Liver (tissue), 3 donors: Measurements from ENCODE around the gene FAM193A.

Experiments used
- CTCF ChIP-seq: fragments of 150-350 bp; IDR thresholded peaks from 2 replicates; pipeline ENCODE4 v1.5.1; 2017; ENCODE audit warnings: improper control_type of control experiment, low read depth, low read length; ENCODE audit not compliant: missing input control
- GABPA ChIP-seq, 2 donors: IDR thresholded peaks in 1 of 2; conservative IDR thresholded peaks in 1 of 2; 2 replicates each; pipeline ENCODE4 v1.6.1; 2016; ENCODE audit warnings: antibody characterized with exemption in 2 of 2, mild to moderate bottlenecking in 1 of 2, moderate library complexity in 1 of 2
- JUND ChIP-seq, 2 donors: IDR thresholded peaks; 2 replicates each; pipeline ENCODE4 v1.6.1; 2016; ENCODE audit warnings: antibody characterized with exemption in 2 of 2
- RAD21 ChIP-seq, 2 donors: IDR thresholded peaks; 2 replicates each; pipeline ENCODE4 v1.6.1; 2016; ENCODE audit warnings: antibody characterized with exemption in 2 of 2, mild to moderate bottlenecking in 2 of 2
- TAF1 ChIP-seq: conservative IDR thresholded peaks from 2 replicates; pipeline ENCODE4 v1.6.1; 2016; ENCODE audit warnings: antibody characterized with exemption, mild to moderate bottlenecking
- TF ChIP-seq, protein P1 (sequence below): IDR thresholded peaks from 2 replicates; pipeline ENCODE4 v1.6.1; 2016; ENCODE audit warnings: antibody characterized with exemption, mild to moderate bottlenecking
- donor health status: healthy.
- donor health status: healthy.

GRCh38 chr4:2757426-2757825, 221.0 kb downstream of the FAM193A start:
- no peak for TF ChIP-seq CTCF
- TF ChIP-seq RAD21 (IDR thresholded peaks at IDR 0.05) = no peak
- TF ChIP-seq GABPA (IDR thresholded peaks at IDR 0.05 in 1 of 2, conservative IDR thresholded peaks at IDR 0.05 in 1 of 2) = no peak
- TF ChIP-seq TAF1 = no peak
- TF ChIP-seq, protein P1, sequence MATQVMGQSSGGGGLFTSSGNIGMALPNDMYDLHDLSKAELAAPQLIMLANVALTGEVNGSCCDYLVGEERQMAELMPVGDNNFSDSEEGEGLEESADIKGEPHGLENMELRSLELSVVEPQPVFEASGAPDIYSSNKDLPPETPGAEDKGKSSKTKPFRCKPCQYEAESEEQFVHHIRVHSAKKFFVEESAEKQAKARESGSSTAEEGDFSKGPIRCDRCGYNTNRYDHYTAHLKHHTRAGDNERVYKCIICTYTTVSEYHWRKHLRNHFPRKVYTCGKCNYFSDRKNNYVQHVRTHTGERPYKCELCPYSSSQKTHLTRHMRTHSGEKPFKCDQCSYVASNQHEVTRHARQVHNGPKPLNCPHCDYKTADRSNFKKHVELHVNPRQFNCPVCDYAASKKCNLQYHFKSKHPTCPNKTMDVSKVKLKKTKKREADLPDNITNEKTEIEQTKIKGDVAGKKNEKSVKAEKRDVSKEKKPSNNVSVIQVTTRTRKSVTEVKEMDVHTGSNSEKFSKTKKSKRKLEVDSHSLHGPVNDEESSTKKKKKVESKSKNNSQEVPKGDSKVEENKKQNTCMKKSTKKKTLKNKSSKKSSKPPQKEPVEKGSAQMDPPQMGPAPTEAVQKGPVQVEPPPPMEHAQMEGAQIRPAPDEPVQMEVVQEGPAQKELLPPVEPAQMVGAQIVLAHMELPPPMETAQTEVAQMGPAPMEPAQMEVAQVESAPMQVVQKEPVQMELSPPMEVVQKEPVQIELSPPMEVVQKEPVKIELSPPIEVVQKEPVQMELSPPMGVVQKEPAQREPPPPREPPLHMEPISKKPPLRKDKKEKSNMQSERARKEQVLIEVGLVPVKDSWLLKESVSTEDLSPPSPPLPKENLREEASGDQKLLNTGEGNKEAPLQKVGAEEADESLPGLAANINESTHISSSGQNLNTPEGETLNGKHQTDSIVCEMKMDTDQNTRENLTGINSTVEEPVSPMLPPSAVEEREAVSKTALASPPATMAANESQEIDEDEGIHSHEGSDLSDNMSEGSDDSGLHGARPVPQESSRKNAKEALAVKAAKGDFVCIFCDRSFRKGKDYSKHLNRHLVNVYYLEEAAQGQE = no peak
- TF ChIP-seq JUND (IDR thresholded peaks at IDR 0.05) = no peak
